ENCODE data around the gene ZBTB9.

DNA sequence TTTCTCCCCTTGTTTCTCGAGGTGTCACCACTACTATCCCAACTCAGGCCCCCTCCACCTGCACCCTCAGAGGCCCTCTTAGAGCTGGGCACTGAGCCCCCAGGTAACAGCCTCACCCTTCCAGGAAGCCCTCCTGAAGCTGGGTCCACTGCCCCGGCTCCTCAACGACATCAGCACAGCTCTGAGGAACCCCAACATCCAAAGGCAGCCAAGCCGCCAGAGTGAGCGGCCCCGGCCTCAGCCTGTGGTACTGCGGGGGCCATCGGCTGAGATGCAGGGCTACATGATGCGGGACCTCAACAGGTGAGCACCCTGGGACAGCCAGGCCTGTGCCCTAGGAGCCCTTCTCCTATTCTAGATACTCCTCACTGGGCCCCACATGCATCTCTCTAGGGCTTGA, 12.9 kb upstream of the ZBTB9 start:
- TF ChIP-seq, protein P1, sequence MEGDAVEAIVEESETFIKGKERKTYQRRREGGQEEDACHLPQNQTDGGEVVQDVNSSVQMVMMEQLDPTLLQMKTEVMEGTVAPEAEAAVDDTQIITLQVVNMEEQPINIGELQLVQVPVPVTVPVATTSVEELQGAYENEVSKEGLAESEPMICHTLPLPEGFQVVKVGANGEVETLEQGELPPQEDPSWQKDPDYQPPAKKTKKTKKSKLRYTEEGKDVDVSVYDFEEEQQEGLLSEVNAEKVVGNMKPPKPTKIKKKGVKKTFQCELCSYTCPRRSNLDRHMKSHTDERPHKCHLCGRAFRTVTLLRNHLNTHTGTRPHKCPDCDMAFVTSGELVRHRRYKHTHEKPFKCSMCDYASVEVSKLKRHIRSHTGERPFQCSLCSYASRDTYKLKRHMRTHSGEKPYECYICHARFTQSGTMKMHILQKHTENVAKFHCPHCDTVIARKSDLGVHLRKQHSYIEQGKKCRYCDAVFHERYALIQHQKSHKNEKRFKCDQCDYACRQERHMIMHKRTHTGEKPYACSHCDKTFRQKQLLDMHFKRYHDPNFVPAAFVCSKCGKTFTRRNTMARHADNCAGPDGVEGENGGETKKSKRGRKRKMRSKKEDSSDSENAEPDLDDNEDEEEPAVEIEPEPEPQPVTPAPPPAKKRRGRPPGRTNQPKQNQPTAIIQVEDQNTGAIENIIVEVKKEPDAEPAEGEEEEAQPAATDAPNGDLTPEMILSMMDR (IDR thresholded peaks at IDR 0.05; ENCODE audit: borderline replicate concordance, extremely low read depth, low read length, poor library complexity, severe bottlenecking): no peak
- no peak for TF ChIP-seq EZH2 (IDR thresholded peaks at IDR 0.05; ENCODE audit: borderline replicate concordance, low read depth, low read length, severe bottlenecking)

Measured in DND-41 (cell line).